Suprapubic skin (tissue), 4 donors: ENCODE data around the gene LZTFL1. TPM values are rescaled to one million over a fixed set of nuclear protein-coding genes. Genes with fewer than 3 reads are reported as not detected.

ENCODE experiments used
- DNase-seq, 2 donors: peaks; one replicate each; pipeline ENCODE4 v3.0.0-alpha.2; 2019; ENCODE audit warnings: low spot score in 2 of 2
- H3K27ac ChIP-seq: fragments of 200-600 bp; sonication (generic); one replicate; pipeline ENCODE4 v1.5.1; 2019
- H3K27me3 ChIP-seq: fragments of 200-600 bp; sonication (generic); one replicate; pipeline ENCODE4 v1.5.1; 2019
- H3K36me3 ChIP-seq: fragments of 200-600 bp; sonication (generic); one replicate; pipeline ENCODE4 v1.5.1; 2019
- H3K4me1 ChIP-seq: fragments of 200-600 bp; sonication (generic); one replicate; pipeline ENCODE4 v1.5.1; 2019
- H3K4me3 ChIP-seq: fragments of 200-600 bp; sonication (generic); one replicate; pipeline ENCODE4 v1.5.1; 2019; ENCODE audit warnings: mild to moderate bottlenecking
- H3K9me3 ChIP-seq: fragments of 200-600 bp; sonication (generic); one replicate; pipeline ENCODE4 v1.5.1; 2019
- CTCF ChIP-seq, 2 donors: fragments of 200-600 bp in 1 of 2; fragments of 450-650 bp in 1 of 2; sonication (generic) in 1 of 2; IDR thresholded peaks; one replicate each; pipeline ENCODE4 v1.5.1; 2016 to 2019; ENCODE audit warnings: antibody characterized with exemption in 2 of 2, mild to moderate bottlenecking in 1 of 2, moderate library complexity in 1 of 2
- EP300 ChIP-seq: sonication (generic); formaldehyde crosslinking; IDR thresholded peaks from one replicate; pipeline ENCODE4 v1.6.1; 2017; ENCODE audit warnings: antibody characterized with exemption
- POLR2A ChIP-seq, 2 donors: fragments of 450-650 bp; IDR thresholded peaks; one replicate each; pipeline ENCODE4 v1.6.1; 2017; ENCODE audit warnings: antibody characterized with exemption in 2 of 2, mild to moderate bottlenecking in 2 of 2, moderate library complexity in 2 of 2
- POLR2AphosphoS5 ChIP-seq, 3 donors: sonication (generic); formaldehyde crosslinking; IDR thresholded peaks; one replicate each; pipeline ENCODE4 v1.6.1; 2017; ENCODE audit warnings: antibody characterized with exemption in 3 of 3
- WGBS: methylation state at CpG from one replicate; pipeline ENCODE4 v1.1.5; 2018; 5-methylcytosine and 5-hydroxymethylcytosine counted together
- total RNA-seq, 4 donors: library from RNA; depleted of rRNA; stranded (reverse); fragments of >200 nt; gene quantifications; one replicate each; pipeline ENCODE4 v1.1.0, GENCODE V29; 2016

Gene LZTFL1
- total RNA-seq, 4 donors from 2014 or later, result 17.0 to 24.6 (median 20.1) TPM

- H3K27me3 ChIP-seq, result no peaks in the 10 kb centered on the region
- WGBS, result 92% methylated on average over 7 of the region's 11 CpGs
- H3K4me1 ChIP-seq, result no peaks in the 10 kb centered on the region
- H3K36me3 ChIP-seq, result no peaks in the 10 kb centered on the region
- DNase-seq, result peak in 1 of 2 donors; percentile 53
- H3K9me3 ChIP-seq, result no peaks in the 10 kb centered on the region
- TF ChIP-seq POLR2A (IDR thresholded peaks at IDR 0.05), result no peak
- TF ChIP-seq EP300, result no peak
- no peak for TF ChIP-seq CTCF (IDR thresholded peaks at IDR 0.05)
- TF ChIP-seq POLR2AphosphoS5 (IDR thresholded peaks at IDR 0.05), result no peak
- H3K27ac ChIP-seq, result no peak overlapping the region
- H3K4me3 ChIP-seq, result no peak overlapping the region
These were observed 64.1 kb downstream of the LZTFL1 start for GRCh38 chr3:45777746-45778386.

GRCh38 chr3:45777111-45777745, 64.7 kb downstream of the LZTFL1 start:
- no peak for TF ChIP-seq CTCF (IDR thresholded peaks at IDR 0.05)
- TF ChIP-seq POLR2A (IDR thresholded peaks at IDR 0.05), result no peak
- no peak for TF ChIP-seq POLR2AphosphoS5 (IDR thresholded peaks at IDR 0.05)
- TF ChIP-seq EP300, result no peak
- Histone ChIP-seq H3K9me3 (no peaks in the 10 kb centered on the region), H3K27ac (no peak overlapping the region), H3K27me3 (no peaks in the 10 kb centered on the region), H3K4me3 (no peak overlapping the region), H3K4me1 (no peaks in the 10 kb centered on the region), H3K36me3 (no peaks in the 10 kb centered on the region)
- WGBS, result 89% methylated on average over 5 of the region's 8 CpGs
- peak in 1 of 2 donors; percentile 50 for DNase-seq

- Histone ChIP-seq H3K27me3 (no peaks in the 10 kb centered on the region), H3K4me1 (no peaks in the 10 kb centered on the region), H3K36me3 (no peaks in the 10 kb centered on the region), H3K27ac (no peak overlapping the region), H3K9me3 (no peaks in the 10 kb centered on the region), H3K4me3 (no peak overlapping the region)
- no peak for TF ChIP-seq EP300
- no peak for TF ChIP-seq POLR2A (IDR thresholded peaks at IDR 0.05)
- TF ChIP-seq CTCF (IDR thresholded peaks at IDR 0.05), result no peak
- no peak for TF ChIP-seq POLR2AphosphoS5 (IDR thresholded peaks at IDR 0.05)
- DNase-seq, result peak in 1 of 2 donors; percentile 74
- WGBS, result 81% methylated on average over 8 of the region's 8 CpGs
These were observed 65.3 kb downstream of the LZTFL1 start for GRCh38 chr3:45776611-45777010.

- no peaks in the 10 kb centered on the region for H3K36me3 ChIP-seq
- no peak overlapping the region for H3K27ac ChIP-seq
- no peaks in the 10 kb centered on the region for H3K27me3 ChIP-seq
- no peaks in the 10 kb centered on the region for H3K9me3 ChIP-seq
- H3K4me3 ChIP-seq, result no peak overlapping the region
- no peaks in the 10 kb centered on the region for H3K4me1 ChIP-seq
- DNase-seq, result no peak
- TF ChIP-seq POLR2AphosphoS5 (IDR thresholded peaks at IDR 0.05), result no peak
- TF ChIP-seq CTCF (IDR thresholded peaks at IDR 0.05), result no peak
- TF ChIP-seq POLR2A (IDR thresholded peaks at IDR 0.05), result no peak
- TF ChIP-seq EP300, result no peak
- 93% methylated on average over 3 of the region's 3 CpGs for WGBS
These were observed 65.7 kb downstream of the LZTFL1 start for GRCh38 chr3:45776301-45776595.

GRCh38 chr3:45775571-45776300, 66.2 kb downstream of the LZTFL1 start:
- H3K9me3 ChIP-seq, result no peaks in the 10 kb centered on the region
- H3K27me3 ChIP-seq, result no peaks in the 10 kb centered on the region
- 93% methylated on average over 14 of the region's 17 CpGs for WGBS
- peak in 1 of 2 donors; percentile 71 for DNase-seq
- H3K4me3 ChIP-seq, result no peak overlapping the region
- no peak for TF ChIP-seq POLR2A (IDR thresholded peaks at IDR 0.05)
- H3K4me1 ChIP-seq, result no peaks in the 10 kb centered on the region
- H3K36me3 ChIP-seq, result no peaks in the 10 kb centered on the region
- no peak overlapping the region for H3K27ac ChIP-seq
